ENCODE measurements around the gene ZNF714. TPM values are rescaled to one million over a fixed set of nuclear protein-coding genes. Genes with fewer than 3 reads are reported as not detected.
A peak's percentile ranks its signal among the peaks of the same experiment; 100 is the strongest.

Gene ZNF714
- total RNA-seq, 1 donor from 2014 or later, result 40.6 TPM

GRCh38 chr19:21117041-21117907 lies 35.3 kb downstream of the ZNF714 start:
- no peaks in the 10 kb centered on the region for H3K4me1 Mint-ChIP-seq (ENCODE audit: unreplicated experiment)
- H3K27me3 Mint-ChIP-seq, result no peaks in the 10 kb centered on the region
- H3K27ac Mint-ChIP-seq, result peak overlapping the region; percentile 76
- DNase-seq (ENCODE audit: extremely low spot score, unreplicated experiment), result no peak
- TF ChIP-seq CTCF (conservative IDR thresholded peaks at IDR 0.05), result no peak
- no peak overlapping the region for H3K4me3 Mint-ChIP-seq
- peaks cover 24% of the 10 kb centered on the region for H3K9me3 Mint-ChIP-seq
- peaks cover 60% of the 10 kb centered on the region for H3K36me3 Mint-ChIP-seq

GRCh38 chr19:21126078-21126477 lies 44.1 kb downstream of the ZNF714 start:
- no peaks in the 10 kb centered on the region for H3K27me3 Mint-ChIP-seq
- H3K9me3 Mint-ChIP-seq, result peaks cover 9% of the 10 kb centered on the region
- H3K36me3 Mint-ChIP-seq, result peaks cover 30% of the 10 kb centered on the region
- no peak for DNase-seq (ENCODE audit: extremely low spot score, unreplicated experiment)
- no peak overlapping the region for H3K27ac Mint-ChIP-seq
- H3K4me1 Mint-ChIP-seq (ENCODE audit: unreplicated experiment), result peaks cover 29% of the 10 kb centered on the region
- no peak for TF ChIP-seq CTCF (conservative IDR thresholded peaks at IDR 0.05)
- H3K4me3 Mint-ChIP-seq, result no peak overlapping the region

GRCh38 chr19:21127001-21127400 lies 45.0 kb downstream of the ZNF714 start:
- H3K36me3 Mint-ChIP-seq, result peaks cover 24% of the 10 kb centered on the region
- no peak overlapping the region for H3K4me3 Mint-ChIP-seq
- peaks cover 9% of the 10 kb centered on the region for H3K9me3 Mint-ChIP-seq
- no peak overlapping the region for H3K27ac Mint-ChIP-seq
- TF ChIP-seq CTCF (conservative IDR thresholded peaks at IDR 0.05), result no peak
- no peaks in the 10 kb centered on the region for H3K27me3 Mint-ChIP-seq
- no peak for DNase-seq (ENCODE audit: extremely low spot score, unreplicated experiment)
- H3K4me1 Mint-ChIP-seq (ENCODE audit: unreplicated experiment), result peaks cover 29% of the 10 kb centered on the region

GRCh38 chr19:21127898-21128297 lies 45.9 kb downstream of the ZNF714 start:
- H3K4me3 Mint-ChIP-seq, result no peak overlapping the region
- peaks cover 19% of the 10 kb centered on the region for H3K36me3 Mint-ChIP-seq
- no peak for DNase-seq (ENCODE audit: extremely low spot score, unreplicated experiment)
- H3K4me1 Mint-ChIP-seq (ENCODE audit: unreplicated experiment), result peaks cover 29% of the 10 kb centered on the region
- TF ChIP-seq CTCF (conservative IDR thresholded peaks at IDR 0.05), result no peak
- H3K9me3 Mint-ChIP-seq, result peaks cover 9% of the 10 kb centered on the region
- peak overlapping the region; percentile 32 for H3K27ac Mint-ChIP-seq
- H3K27me3 Mint-ChIP-seq, result no peaks in the 10 kb centered on the region

GRCh38 chr19:21128901-21129698 lies 47.1 kb downstream of the ZNF714 start:
- TF ChIP-seq CTCF (conservative IDR thresholded peaks at IDR 0.05), result no peak
- peak overlapping the region; percentile 52 for H3K27ac Mint-ChIP-seq

More at GRCh38 chr19:21128901-21129698, 47.1 kb downstream of the ZNF714 start:
- Mint-ChIP-seq H3K27me3 (no peaks in the 10 kb centered on the region), H3K9me3 (peaks cover 13% of the 10 kb centered on the region), H3K4me3 (peak overlapping the region; percentile 23), H3K36me3 (peaks cover 19% of the 10 kb centered on the region), H3K4me1 (ENCODE audit: unreplicated experiment) (peaks cover 29% of the 10 kb centered on the region)
- DNase-seq (ENCODE audit: extremely low spot score, unreplicated experiment), result no peak

Data from type B pancreatic cell (in vitro differentiated cells).